CD4-positive, alpha-beta T cell treated with Interleukin-1 beta for 1 hour (primary cell): ENCODE measurements around the gene ZFP62.
"Not testable (repeated sequence)": the region's sequence is repeated elsewhere in the genome, so short reads cannot be mapped to it uniquely, and the experiment has no call there.

Experiments used
- DNase-seq, 2 donors: peaks; one replicate each; pipeline ENCODE4 v3.0.0-alpha.2; 2020 to 2022

ZFP62 gene

GRCh38 chr5:180860887-180861822 lies at the start of gene ZFP62:
Gene ZFP62 (minus strand): TSS chr5:180861276. CDS start chr5:180861219, 57 bp downstream.
- peak; percentile 91 to 92 for DNase-seq

GRCh38 chr5:180910735-180911134 lies 49.7 kb upstream of the ZFP62 start:
- no peak for DNase-seq

GRCh38 chr5:180910182-180910581 lies 49.1 kb upstream of the ZFP62 start:
- DNase-seq = no peak

- no peak for DNase-seq
Observed at GRCh38 chr5:180909782-180910181, 48.7 kb upstream of the ZFP62 start.

GRCh38 chr5:180908998-180909731 lies 48.1 kb upstream of the ZFP62 start:
- no peak for DNase-seq

GRCh38 chr5:180908400-180908799 lies 47.3 kb upstream of the ZFP62 start:
- no peak for DNase-seq

GRCh38 chr5:180901319-180902009 lies 40.4 kb upstream of the ZFP62 start:
- DNase-seq = no peak

- no peak for DNase-seq
Observed at GRCh38 chr5:180900178-180900577, 39.1 kb upstream of the ZFP62 start.

- DNase-seq = no peak
Observed at GRCh38 chr5:180898621-180899246, 37.7 kb upstream of the ZFP62 start, which contains the start of gene BTNL8. Gene BTNL8 (plus strand): TSS chr5:180899159. CDS start chr5:180899311, 152 bp downstream.

- DNase-seq = not testable (repeated sequence)
Observed at GRCh38 chr5:180895330-180895729, 34.3 kb upstream of the ZFP62 start.

GRCh38 chr5:180889381-180889780 lies 28.3 kb upstream of the ZFP62 start:
- no peak for DNase-seq

GRCh38 chr5:180885845-180886529 lies 24.9 kb upstream of the ZFP62 start:
- not testable (repeated sequence) for DNase-seq

GRCh38 chr5:180875860-180876426 lies 14.9 kb upstream of the ZFP62 start:
- no peak for DNase-seq

GRCh38 chr5:180874804-180875582 lies 13.9 kb upstream of the ZFP62 start:
- DNase-seq = no peak

GRCh38 chr5:180873615-180874520 lies 12.8 kb upstream of the ZFP62 start:
- peak; percentile 36 to 57 for DNase-seq

GRCh38 chr5:180872419-180872818 lies 11.3 kb upstream of the ZFP62 start:
- no peak for DNase-seq

- DNase-seq = no peak
Observed at GRCh38 chr5:180870276-180871068, 9.4 kb upstream of the ZFP62 start.

- no peak for DNase-seq
Observed at GRCh38 chr5:180869587-180869986, 8.5 kb upstream of the ZFP62 start.

GRCh38 chr5:180868960-180869359 lies 7.9 kb upstream of the ZFP62 start:
- peak; percentile 54 to 57 for DNase-seq
